Subcutaneous abdominal adipose tissue (tissue), 5 donors: ENCODE results near the gene TST.

Experiments used
- H3K27ac ChIP-seq: one replicate; pipeline ENCODE4 v1.7.0; 2013; ENCODE audit warnings: low read depth, mild to moderate bottlenecking, inconsistent platforms, low read length, moderate library complexity
- H3K27me3 ChIP-seq, 5 donors: one replicate each; pipeline ENCODE4 v1.7.0; 2013; ENCODE audit warnings: low read length in 5 of 5, inconsistent platforms in 1 of 5; ENCODE audit not compliant: control insufficient read depth in 5 of 5, insufficient read depth in 4 of 5
- H3K36me3 ChIP-seq, 5 donors: one replicate each; pipeline ENCODE4 v1.7.0; 2013; ENCODE audit warnings: low read length in 5 of 5; ENCODE audit not compliant: control insufficient read depth in 5 of 5, insufficient read depth in 5 of 5
- H3K4me1 ChIP-seq, 5 donors: one replicate each; pipeline ENCODE4 v1.7.0; 2013; ENCODE audit warnings: low read length in 5 of 5, mild to moderate bottlenecking in 3 of 5, moderate library complexity in 1 of 5; ENCODE audit not compliant: control insufficient read depth in 5 of 5, insufficient read depth in 5 of 5
- H3K4me3 ChIP-seq, 5 donors: one replicate each; pipeline ENCODE4 v1.7.0; 2013; ENCODE audit warnings: low read length in 5 of 5, low read depth in 1 of 5
- H3K9ac ChIP-seq, 5 donors: one replicate each; pipeline ENCODE4 v1.7.0; 2013; ENCODE audit warnings: low read length in 5 of 5, mild to moderate bottlenecking in 4 of 5, moderate library complexity in 3 of 5
- H3K9me3 ChIP-seq, 5 donors: one replicate each; pipeline ENCODE4 v1.7.0; 2013; ENCODE audit warnings: low read length in 5 of 5; ENCODE audit not compliant: control insufficient read depth in 5 of 5
- donor health status: healthy.
- donor health status: healthy.
- donor health status: healthy.
- donor health status: healthy.
- donor health status: healthy.

The TST gene

GRCh38 chr22:37061611-37062375 lies 42.5 kb upstream of the TST start:
- H3K9me3 ChIP-seq, result no peaks in the 10 kb centered on the region
- no peak overlapping the region for H3K9ac ChIP-seq
- H3K4me1 ChIP-seq, result peaks cover 0 to 10% (median 4%) of the 10 kb centered on the region in 5 donors
- H3K4me3 ChIP-seq, result no peak overlapping the region
- no peak overlapping the region for H3K27ac ChIP-seq
- H3K36me3 ChIP-seq, result peaks cover 0 to 48% (median 26%) of the 10 kb centered on the region in 5 donors
- H3K27me3 ChIP-seq, result peaks cover 6 to 15% (median 9%) of the 10 kb centered on the region in 5 donors

- Histone ChIP-seq H3K9ac (no peak overlapping the region), H3K9me3 (no peaks in the 10 kb centered on the region), H3K27me3 (peaks cover 0 to 12% (median 6%) of the 10 kb centered on the region in 5 donors), H3K27ac (no peak overlapping the region), H3K36me3 (peaks cover 0 to 54% (median 29%) of the 10 kb centered on the region in 5 donors), H3K4me3 (no peak overlapping the region), H3K4me1 (peaks cover 0 to 10% (median 4%) of the 10 kb centered on the region in 5 donors)
Measured at GRCh38 chr22:37060801-37061610, 41.8 kb upstream of the TST start.

GRCh38 chr22:37059876-37060449 lies 40.7 kb upstream of the TST start:
- peaks cover 0 to 10% (median 4%) of the 10 kb centered on the region in 5 donors for H3K4me1 ChIP-seq
- H3K4me3 ChIP-seq, result no peak overlapping the region
- H3K36me3 ChIP-seq, result peaks cover 0 to 62% (median 35%) of the 10 kb centered on the region in 5 donors
- peaks cover 0 to 9% (median 3%) of the 10 kb centered on the region in 5 donors for H3K27me3 ChIP-seq
- no peaks in the 10 kb centered on the region for H3K9me3 ChIP-seq
- H3K9ac ChIP-seq, result no peak overlapping the region
- no peak overlapping the region for H3K27ac ChIP-seq

DNA sequence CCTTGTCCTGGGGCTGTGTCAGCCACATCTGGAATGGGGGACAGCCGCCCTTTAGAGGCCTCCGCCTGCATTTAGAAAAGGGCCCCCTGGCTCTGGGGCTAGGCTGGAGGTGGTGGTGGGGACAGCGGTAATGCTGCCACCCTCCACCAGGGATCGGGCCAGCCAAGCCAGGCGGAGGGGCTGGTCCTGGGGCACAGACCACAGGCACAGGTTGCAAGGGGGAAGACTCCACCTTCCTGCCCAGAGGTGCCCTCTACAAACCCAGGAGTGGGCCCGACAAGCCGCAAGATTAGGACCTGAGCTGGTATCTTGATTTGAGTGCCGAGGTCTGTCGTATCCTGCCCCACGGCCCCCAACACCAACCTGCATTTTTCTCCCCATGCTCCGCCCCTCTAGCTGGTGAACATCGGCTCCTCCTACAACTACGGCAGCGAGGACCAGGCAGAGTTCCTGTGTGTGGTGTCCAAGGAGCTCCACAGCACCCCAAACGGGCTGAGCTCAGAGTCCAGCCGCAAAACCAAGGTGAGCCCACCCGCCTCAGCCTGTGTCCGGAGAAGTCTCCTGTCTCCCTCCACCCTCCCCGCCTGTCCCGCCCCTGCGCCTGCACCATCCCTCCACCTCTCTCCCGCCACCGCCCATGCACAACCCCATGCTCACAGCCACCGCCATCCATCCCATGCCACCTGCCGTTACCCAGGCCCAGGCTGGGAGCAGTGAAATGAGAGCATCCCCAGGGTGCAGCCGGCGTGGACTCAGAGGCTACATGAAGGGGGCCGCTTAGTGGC lies 39.9 kb upstream of the TST start:
- Histone ChIP-seq H3K27ac (no peak overlapping the region), H3K4me3 (no peak overlapping the region), H3K4me1 (peaks cover 0 to 10% (median 4%) of the 10 kb centered on the region in 5 donors), H3K36me3 (peaks cover 0 to 67% (median 35%) of the 10 kb centered on the region in 5 donors), H3K9ac (no peak overlapping the region), H3K9me3 (no peaks in the 10 kb centered on the region), H3K27me3 (peaks cover 0 to 6% (median 0%) of the 10 kb centered on the region in 5 donors)

DNA sequence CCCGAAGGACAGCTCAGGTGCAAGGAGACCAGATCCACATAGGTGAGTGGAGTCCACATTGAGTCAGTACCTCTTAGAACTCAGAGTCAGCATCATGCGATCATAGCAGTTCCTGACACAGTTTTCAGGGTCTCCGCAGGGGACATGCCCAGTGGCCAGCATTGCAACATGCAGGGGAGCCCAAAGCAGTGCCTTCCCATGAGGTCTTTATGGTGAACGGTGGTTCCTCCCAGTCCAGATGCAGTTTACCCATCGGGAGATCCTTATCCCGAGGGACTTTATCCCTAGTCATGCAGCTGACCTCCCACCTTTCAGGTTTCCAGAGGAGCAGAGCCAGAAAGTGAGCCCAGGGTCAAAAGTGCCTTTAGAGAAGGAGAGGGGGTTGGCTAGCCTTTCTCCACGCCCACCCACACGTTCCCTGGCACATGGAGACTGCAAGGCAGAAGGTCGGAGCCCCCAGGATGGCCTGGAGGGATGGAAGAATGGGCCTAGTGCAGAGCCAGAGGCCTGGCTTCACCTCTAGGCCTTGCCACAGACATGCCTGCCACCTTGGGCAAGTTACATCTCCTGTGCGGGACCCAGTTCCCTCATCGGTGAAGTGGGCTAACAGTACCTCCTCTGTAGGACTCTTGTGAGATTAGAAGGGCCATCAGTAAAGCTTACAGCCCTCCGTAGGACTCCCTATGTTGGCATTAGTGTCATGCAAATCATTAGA lies 38.7 kb upstream of the TST start:
- Histone ChIP-seq H3K4me1 (peaks cover 0 to 6% (median 0%) of the 10 kb centered on the region in 5 donors), H3K27me3 (peaks cover 0 to 10% (median 6%) of the 10 kb centered on the region in 5 donors), H3K27ac (no peak overlapping the region), H3K9ac (no peak overlapping the region), H3K4me3 (no peak overlapping the region), H3K9me3 (no peaks in the 10 kb centered on the region), H3K36me3 (peaks cover 0 to 67% (median 35%) of the 10 kb centered on the region in 5 donors)

DNA sequence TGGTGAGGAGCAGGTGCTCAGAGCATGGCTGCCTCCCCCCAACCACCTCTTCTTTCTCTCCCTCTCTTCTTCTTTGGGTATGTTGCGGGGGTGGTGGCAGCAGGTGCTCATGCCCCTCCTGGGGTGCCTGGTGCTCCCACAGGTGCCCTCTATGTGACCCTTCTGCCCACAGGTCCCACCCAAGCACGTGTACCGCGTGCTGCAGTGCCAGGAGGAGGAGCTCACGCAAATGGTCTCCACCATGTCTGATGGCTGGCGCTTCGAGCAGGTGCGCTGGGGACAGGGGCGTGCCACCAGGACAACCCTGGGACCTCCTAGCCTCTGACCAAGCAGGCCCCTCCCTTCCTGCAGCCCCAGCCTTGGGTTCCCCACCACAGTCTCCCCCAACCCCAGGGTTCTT lies 38.0 kb upstream of the TST start:
- Histone ChIP-seq H3K36me3 (peaks cover 0 to 67% (median 35%) of the 10 kb centered on the region in 5 donors), H3K4me1 (peaks cover 0 to 8% (median 7%) of the 10 kb centered on the region in 5 donors), H3K27ac (no peak overlapping the region)

DNA sequence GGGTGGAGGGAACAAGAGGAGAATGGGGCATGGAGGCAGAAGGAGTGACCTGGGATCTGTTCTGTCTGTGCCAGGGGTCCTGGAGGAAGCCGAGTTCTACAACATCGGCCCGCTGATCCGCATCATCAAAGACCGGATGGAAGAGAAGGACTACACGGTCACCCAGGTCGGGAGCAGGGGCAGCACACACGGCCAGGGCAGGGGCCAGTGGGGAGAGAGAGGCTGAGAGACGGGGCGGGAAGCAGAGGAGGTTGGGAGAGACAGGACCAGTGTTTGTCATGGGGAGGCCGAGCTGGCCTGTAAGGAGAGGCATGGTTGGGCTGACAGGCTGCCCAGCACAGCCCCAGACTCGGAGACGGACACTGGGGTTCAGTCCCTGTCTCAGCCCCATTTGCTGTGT lies 37.0 kb upstream of the TST start:
- no peak overlapping the region for H3K27ac ChIP-seq
- peaks cover 0 to 66% (median 35%) of the 10 kb centered on the region in 5 donors for H3K36me3 ChIP-seq
- no peak overlapping the region for H3K4me3 ChIP-seq
- peaks cover 0 to 17% (median 10%) of the 10 kb centered on the region in 5 donors for H3K4me1 ChIP-seq
- no peaks in the 10 kb centered on the region for H3K9me3 ChIP-seq
- H3K27me3 ChIP-seq, result peaks cover 0 to 15% (median 10%) of the 10 kb centered on the region in 5 donors
- H3K9ac ChIP-seq, result no peak overlapping the region

More for the DNA sequence above, 38.0 kb upstream of the TST start:
- Histone ChIP-seq H3K4me3 (no peak overlapping the region), H3K9me3 (no peaks in the 10 kb centered on the region), H3K27me3 (peaks cover 0 to 17% (median 10%) of the 10 kb centered on the region in 5 donors), H3K9ac (no peak overlapping the region)

GRCh38 chr22:37054600-37055365 lies 35.5 kb upstream of the TST start:
- peaks cover 0 to 52% (median 32%) of the 10 kb centered on the region in 5 donors for H3K36me3 ChIP-seq
- H3K4me1 ChIP-seq, result peaks cover 0 to 22% (median 14%) of the 10 kb centered on the region in 5 donors
- H3K9ac ChIP-seq, result no peak overlapping the region

More at GRCh38 chr22:37054600-37055365, 35.5 kb upstream of the TST start:
- Histone ChIP-seq H3K4me3 (no peak overlapping the region), H3K27ac (no peak overlapping the region), H3K9me3 (no peaks in the 10 kb centered on the region), H3K27me3 (peaks cover 0 to 15% (median 10%) of the 10 kb centered on the region in 5 donors)
